A549 (cell line): ENCODE results near the gene EIF5AL1. TPM values are rescaled to one million over a fixed set of nuclear protein-coding genes. Genes with fewer than 3 reads are reported as not detected.
"Not testable (repeated sequence)": the region's sequence is repeated elsewhere in the genome, so short reads cannot be mapped to it uniquely, and the experiment has no call there.

Experiments
- ATAC-seq, 2 experiments: fragments of 200-7000 bp in 1 of 2; fragments of >200 bp in 1 of 2; cut with Nextera tagmentation in 1 of 2; cut with Tn5 transposase in 1 of 2; 3 replicates each; pipeline versions ENCODE4 v1.8.0 to v1.9.1; 2018 to 2020; ENCODE audit warnings: mild to moderate bottlenecking in 1 of 2, moderate library complexity in 1 of 2
- CTCF ChIA-PET: fragments of 300-600 bp; sonication (Branson Sonifier 250); formaldehyde crosslinking; extraction: SDS; loops from one replicate; lab custom pipeline; 2021; ENCODE audit warnings: antibody characterized with exemption, inconsistent platforms; lab: Yijun Ruan, JAX
- POLR2A ChIA-PET: fragments of 350-600 bp; formaldehyde crosslinking; extraction: SDS; loops from one replicate; lab custom pipeline; 2021; ENCODE audit warnings: antibody characterized with exemption, inconsistent platforms; lab: Yijun Ruan, JAX
- DNase-seq, 2 experiments: peaks; one replicate each; pipeline versions ENCODE4 v3.0.0 to v3.0.0-alpha.2; 2011 to 2016; ENCODE audit warnings: low read depth in 1 of 2, low spot score in 1 of 2
- FAIRE-seq: peaks from 2 replicates; lab custom pipeline; 2011; peaks lifted over from hg19 to GRCh38; lab: Jason Lieb, UNC
- H3K27ac ChIP-seq, 2 experiments: fragments of >200 bp; sonication (Bioruptor Twin); formaldehyde crosslinking; 3 replicates each; pipeline ENCODE4 v1.5.1; 2016 to 2017
- H3K4me1 ChIP-seq: fragments of >200 bp; sonication (Bioruptor Twin); formaldehyde crosslinking; 3 replicates; pipeline ENCODE4 v1.6.1; 2016
- H3K4me2 ChIP-seq: fragments of >200 bp; sonication (Bioruptor Twin); formaldehyde crosslinking; 3 replicates; pipeline ENCODE4 v1.6.1; 2016
- H3K4me3 ChIP-seq: fragments of >200 bp; sonication (Bioruptor Twin); formaldehyde crosslinking; 3 replicates; pipeline ENCODE4 v1.5.1; 2016
- H3K9me3 ChIP-seq: fragments of >200 bp; sonication (Bioruptor Twin); formaldehyde crosslinking; 3 replicates; pipeline ENCODE4 v1.6.1; 2016
- WGBS: methylation state at CpG from one replicate; pipeline ENCODE4 v1.1.6; 2017; ENCODE audit errors: missing lambda C conversion rate; 5-methylcytosine and 5-hydroxymethylcytosine counted together
- polyA plus RNA-seq, 4 experiments: library from polyadenylated mRNA; depleted of rRNA in 3 of 4; stranded (reverse); fragments of >200 nt; fragmentation: RNase III in 1 of 4; extraction: RNeasy Plus Mini Kit Qiagen cat#74134 plus additional on column Dnase treatment in 1 of 4; gene quantifications; 2 replicates in 3 of 4; 3 replicates in 1 of 4; pipeline ENCODE4 v1.2.3, GENCODE V29; 2011 to 2017

The EIF5AL1 gene
- polyA plus RNA-seq, 2 of the 4 experiments (the other 2 are of a cell fraction) = 1.7 to 5.7 TPM

DNA sequence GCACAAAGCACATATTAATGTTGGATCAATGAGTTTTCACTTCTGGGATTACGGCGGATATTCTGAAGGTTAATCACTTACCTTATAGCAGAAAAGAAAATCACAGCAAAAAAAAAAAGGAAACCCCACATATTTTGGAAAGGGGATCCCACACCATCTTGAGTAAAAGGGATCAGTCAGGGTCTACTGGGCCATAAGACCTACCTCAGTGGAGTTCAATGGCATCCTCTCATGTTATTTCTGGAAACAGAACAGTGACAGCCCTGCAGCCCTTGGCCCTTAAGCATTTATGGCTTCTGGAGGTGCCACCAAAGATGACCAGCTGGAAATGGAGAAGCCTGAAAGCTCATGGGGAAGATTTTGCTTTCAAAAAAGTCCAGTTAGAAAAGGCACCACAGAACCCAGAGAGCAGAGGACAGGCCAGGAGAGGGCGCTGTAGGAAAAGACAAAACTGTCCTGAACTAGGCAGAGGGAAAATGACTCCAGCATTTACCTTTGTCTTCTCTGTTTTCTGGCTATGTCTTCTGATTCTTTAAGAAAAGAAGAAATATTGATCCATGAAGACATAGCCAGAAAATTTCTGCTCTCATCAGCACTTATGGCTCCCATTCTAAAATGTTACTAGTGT lies 2.9 kb upstream of the EIF5AL1 start:
- H3K27ac ChIP-seq, FAIRE-seq, H3K4me2 ChIP-seq, DNase-seq, H3K4me3 ChIP-seq, POLR2A ChIA-PET, H3K4me1 ChIP-seq, H3K9me3 ChIP-seq, CTCF ChIA-PET: not testable (repeated sequence)
- ATAC-seq = peak; percentile 65 to 93; a peak in 5 of 6 replicates
- 68% methylated on average over 2 of the region's 3 CpGs for WGBS

DNA sequence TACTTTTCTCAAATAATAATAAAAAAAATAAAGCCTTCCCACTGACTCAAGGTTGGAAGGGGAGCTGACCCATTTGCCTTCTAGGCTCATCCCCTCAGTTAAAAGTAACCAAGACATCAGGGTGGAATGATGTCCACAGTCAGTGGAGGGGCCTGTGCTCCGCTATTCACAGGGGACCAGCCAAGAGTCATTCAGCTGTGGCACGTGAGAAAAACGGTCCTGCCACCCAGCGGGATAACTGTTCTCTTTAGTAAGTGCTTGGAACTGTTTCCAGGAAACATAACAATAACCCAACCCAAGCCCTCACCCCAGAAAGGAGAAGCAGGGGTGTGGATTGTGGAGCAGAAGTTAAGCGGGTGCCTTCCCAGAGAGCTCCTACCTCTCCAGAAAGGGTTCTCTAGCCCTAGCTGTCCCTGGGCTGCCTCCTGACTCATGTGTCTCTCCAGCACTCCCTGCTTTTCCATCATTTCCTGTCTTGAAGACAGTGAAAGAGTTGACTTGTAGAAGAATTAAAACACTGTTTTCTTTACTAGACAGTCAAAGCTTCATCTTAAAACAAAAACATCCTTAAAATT lies 2.3 kb upstream of the EIF5AL1 start:
- H3K4me1 ChIP-seq, POLR2A ChIA-PET, H3K4me2 ChIP-seq, H3K4me3 ChIP-seq, H3K9me3 ChIP-seq, DNase-seq, CTCF ChIA-PET, H3K27ac ChIP-seq, FAIRE-seq: not testable (repeated sequence)
- 53% methylated on average over 4 of the region's 5 CpGs for WGBS
- ATAC-seq = peak in 1 of 2 experiments; percentile 49; a peak in 3 of 6 replicates

DNA sequence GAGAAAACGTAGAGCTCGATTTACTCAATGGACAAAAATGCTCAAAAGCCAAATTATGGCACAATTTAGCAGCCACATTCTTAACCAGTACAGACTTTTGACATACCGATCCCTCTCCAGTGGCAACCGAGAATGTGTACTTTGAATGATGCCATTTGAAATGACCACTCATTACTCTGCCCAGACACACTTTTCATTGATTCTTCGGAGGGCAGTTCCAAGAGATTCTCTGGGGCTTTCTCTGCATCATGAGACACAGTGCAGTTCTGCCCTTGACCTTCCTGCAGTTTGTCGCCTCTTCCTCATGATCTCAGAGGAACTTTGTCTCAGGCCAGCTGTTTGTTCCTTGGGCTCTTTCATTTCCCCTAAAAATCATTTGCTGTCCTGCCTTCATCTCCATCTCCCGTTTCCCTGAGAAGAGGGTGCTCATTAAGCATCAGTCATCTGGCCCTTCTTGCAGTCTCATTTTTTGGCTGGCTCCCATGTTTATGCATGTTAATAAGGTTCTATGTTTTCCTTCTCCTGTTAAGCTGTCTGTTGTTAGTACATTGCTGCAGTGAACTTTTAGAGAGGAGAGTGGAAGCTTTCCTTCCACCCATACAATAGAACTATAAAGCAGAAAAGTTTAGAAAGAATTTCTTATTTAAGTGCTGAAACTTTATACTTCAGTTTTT lies 4.3 kb downstream of the EIF5AL1 start:
- DNase-seq, ATAC-seq, H3K4me3 ChIP-seq, H3K4me2 ChIP-seq, H3K4me1 ChIP-seq, POLR2A ChIA-PET, CTCF ChIA-PET, H3K27ac ChIP-seq, H3K9me3 ChIP-seq, FAIRE-seq: not testable (repeated sequence)
- 38% methylated on average over 7 of the region's 7 CpGs for WGBS

DNA sequence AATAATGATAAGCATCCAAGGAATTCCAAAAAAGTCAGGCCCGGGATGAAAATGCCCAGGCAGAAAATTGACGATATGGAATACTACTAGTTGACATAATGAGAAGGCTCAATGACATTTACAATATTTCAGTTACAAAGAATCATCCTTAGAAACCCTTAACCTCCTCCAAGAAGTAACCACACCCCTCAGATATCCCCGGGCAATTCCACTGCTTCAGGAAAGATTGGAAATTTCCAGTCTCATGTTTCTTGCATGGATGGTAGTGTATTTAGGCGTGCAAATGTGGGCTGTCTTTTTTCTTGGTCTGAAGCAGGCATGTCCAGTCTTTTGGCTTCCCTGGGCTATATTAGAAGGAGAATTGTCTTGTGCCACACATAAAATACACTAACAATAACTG lies 5.2 kb downstream of the EIF5AL1 start:
- POLR2A ChIA-PET, H3K4me2 ChIP-seq, FAIRE-seq, H3K27ac ChIP-seq, DNase-seq, H3K4me3 ChIP-seq, H3K9me3 ChIP-seq, ATAC-seq, H3K4me1 ChIP-seq, CTCF ChIA-PET: not testable (repeated sequence)
- WGBS = 7% methylated on average over 2 of the region's 4 CpGs

DNA sequence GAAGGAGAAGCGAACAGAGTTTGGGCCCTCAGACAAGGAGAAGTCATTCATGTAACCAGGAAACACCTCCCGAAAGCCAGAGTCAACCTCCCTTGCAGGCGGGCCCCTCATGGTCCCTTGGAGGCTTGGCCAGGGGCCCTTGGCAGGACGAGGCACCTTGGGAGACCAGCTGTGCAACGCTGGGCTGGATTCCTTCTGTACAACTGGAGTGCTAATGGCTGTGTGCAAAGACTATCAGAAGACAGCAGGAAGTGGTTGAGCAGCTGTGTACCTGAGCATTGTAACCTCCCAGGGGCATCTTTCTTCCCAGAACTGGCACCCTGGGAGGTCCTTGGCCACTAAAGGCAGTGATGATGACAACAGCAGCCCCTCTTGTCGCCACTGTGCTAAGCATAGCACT lies 9.4 kb downstream of the EIF5AL1 start:
- H3K27ac ChIP-seq, CTCF ChIA-PET, ATAC-seq, H3K4me1 ChIP-seq, POLR2A ChIA-PET, H3K4me3 ChIP-seq, DNase-seq, H3K9me3 ChIP-seq, H3K4me2 ChIP-seq, FAIRE-seq: not testable (repeated sequence)
- WGBS = 13% methylated on average over 6 of the region's 6 CpGs

DNA sequence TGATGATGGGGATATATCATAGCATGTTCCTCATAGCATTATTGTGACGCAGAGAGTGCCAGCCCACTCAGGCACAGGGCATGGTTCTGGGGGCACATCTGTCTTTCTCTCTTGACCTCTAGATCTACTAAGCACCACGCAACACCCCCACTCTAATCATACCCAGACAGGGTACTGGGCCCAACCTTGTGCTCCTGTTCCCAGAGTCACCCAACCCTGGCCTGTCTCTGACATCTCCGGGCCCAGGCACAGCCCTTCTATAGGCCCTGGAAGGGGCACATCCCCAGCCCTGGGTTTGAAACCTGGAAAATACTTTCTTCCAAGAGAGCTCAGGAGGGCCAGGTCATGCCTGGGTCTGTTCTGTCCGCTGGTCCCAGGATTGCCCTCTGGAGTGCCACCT lies 10.1 kb downstream of the EIF5AL1 start:
- H3K9me3 ChIP-seq, FAIRE-seq, DNase-seq, H3K4me1 ChIP-seq, H3K4me2 ChIP-seq, H3K4me3 ChIP-seq, CTCF ChIA-PET, H3K27ac ChIP-seq, POLR2A ChIA-PET: not testable (repeated sequence)
- ATAC-seq = peak in 1 of 2 experiments; percentile 7; a peak in 1 of 6 replicates
- 79% methylated on average over 2 of the region's 4 CpGs for WGBS

DNA sequence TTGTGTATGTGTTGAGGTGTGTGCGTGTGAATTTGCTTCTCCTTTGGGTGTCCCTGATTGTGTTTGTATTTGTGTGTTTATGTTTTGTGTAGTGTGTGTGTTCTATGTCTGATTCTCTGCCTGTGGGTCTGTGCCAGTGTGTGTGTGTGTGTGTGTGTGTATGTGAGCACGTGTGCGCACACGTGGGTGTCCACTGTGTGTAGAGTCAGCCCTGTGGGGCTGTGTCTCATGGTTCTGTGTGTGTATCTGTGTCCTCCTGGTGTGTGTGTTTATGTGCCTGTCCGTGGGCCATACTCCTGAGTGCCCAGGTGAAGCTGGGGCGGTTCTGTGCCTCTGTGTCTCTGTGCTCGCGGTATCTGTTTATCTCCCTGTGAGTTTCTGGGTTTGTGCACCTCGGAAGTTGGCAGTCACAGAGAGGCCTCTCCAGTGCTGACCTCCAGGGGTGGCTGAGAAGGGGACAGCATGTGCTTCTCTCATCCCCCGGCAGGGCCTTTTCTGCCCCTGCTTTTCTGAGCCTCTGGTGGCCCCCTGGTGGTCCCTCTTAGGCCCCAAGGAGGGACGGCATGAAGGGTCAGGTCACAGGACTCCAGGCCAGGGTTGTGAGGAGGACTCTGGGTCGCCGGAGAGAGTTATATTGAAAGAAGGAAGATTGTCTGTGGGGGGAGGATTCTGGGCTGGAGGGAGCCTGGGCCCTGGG lies 11.0 kb downstream of the EIF5AL1 start:
- H3K4me2 ChIP-seq, H3K27ac ChIP-seq, FAIRE-seq, H3K9me3 ChIP-seq, POLR2A ChIA-PET, CTCF ChIA-PET, H3K4me1 ChIP-seq, H3K4me3 ChIP-seq, DNase-seq: not testable (repeated sequence)
- 52% methylated on average over 6 of the region's 13 CpGs for WGBS
- ATAC-seq = peak; percentile 57 to 70; a peak in 5 of 6 replicates

DNA sequence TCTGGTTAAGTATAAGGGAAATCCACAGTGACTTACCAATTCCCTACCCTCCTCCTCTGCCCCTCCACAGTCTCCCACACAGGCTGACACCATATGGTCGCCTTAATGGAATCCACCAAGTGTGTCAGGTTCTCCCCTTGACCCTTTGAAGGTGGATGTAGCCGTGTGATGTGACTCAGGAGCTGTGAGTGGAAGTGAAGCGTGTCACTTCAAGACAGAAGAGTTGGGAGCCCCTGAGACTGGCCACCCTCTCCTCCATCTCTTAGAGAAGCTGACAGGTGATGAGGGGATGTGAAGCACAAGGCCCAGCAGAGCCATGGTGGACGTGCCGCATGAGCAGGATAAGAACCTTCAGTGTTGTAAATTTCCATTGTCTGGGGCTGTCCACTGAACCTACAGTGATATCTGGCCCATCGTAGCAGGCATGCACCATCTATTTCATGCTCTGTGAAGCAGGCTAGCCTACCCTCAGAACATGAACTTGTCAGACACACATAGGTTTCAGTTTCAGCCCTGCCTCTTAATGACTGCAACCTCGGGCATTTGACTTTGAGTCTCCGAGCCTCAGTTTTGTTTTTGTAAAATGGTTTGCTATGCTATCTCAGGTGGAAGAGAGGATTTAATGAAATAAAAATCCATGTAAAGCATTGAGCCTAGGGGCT lies 12.8 kb downstream of the EIF5AL1 start:
- H3K9me3 ChIP-seq, POLR2A ChIA-PET, FAIRE-seq, H3K27ac ChIP-seq, H3K4me2 ChIP-seq, ATAC-seq, H3K4me1 ChIP-seq, H3K4me3 ChIP-seq, DNase-seq: not testable (repeated sequence)
- WGBS = no CpG with 5 or more reads among the region's 8 CpGs
- CTCF ChIA-PET = interaction anchor here (1.0 kb wide), 1 partner anchor 12 kb away, joined by 3 read pairs; no protein-coding TSS in a partner anchor

DNA sequence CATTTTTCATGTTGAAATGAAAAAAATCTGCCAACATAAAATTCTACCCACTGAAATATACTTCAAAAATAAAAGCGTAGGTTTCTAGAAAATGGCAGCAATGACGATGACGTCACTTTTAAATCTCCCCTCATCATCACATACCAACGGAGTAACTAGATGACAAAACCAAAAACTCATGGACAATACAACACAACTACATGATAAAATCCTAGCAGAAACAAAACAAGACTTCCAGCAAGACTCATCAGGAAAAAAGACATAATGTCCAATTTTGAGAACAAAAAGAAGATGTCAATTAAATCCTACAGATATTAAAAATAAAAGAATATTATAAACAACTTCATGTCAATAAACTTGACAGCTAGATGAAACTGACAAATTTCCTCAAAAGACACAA lies 15.9 kb downstream of the EIF5AL1 start:
- FAIRE-seq, POLR2A ChIA-PET, H3K27ac ChIP-seq, DNase-seq, ATAC-seq, H3K4me3 ChIP-seq, H3K9me3 ChIP-seq, CTCF ChIA-PET, H3K4me1 ChIP-seq, H3K4me2 ChIP-seq: not testable (repeated sequence)
- WGBS = 77% methylated on average over 4 of the region's 4 CpGs

DNA sequence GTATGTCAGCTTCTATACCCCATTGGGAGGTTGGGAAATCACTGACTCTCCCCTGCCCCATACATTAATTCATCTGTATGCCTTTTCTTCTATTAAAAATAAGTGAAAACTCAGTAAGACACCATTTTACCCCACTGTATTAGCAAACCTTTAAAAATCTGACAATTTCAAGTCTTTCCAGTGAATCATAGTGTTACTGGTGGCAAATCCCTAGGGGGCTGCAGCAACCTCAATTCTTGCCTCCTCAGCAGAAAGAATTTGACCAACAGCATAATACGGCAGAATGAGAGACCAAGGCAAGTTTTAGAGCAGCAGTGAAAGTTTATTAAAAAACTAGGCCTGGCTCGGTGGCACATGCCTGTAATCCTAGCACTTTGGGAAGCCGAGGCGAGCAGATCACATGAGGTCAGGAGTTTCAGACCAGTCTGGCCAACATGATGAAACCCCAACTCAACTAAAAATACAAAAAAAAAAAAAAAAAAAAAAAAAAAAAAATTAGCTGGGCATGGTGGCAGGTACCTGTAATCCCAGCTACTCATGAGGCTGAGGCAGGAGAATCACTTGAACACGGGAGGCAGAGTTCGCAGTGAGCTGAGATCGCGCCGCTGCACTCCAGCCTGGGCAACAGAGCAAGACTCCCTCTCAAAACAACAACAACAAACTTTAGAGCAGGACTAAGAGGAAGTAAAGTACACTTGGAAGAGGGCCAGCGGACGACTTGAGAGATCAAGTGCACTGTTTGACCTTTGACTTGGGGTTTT lies 21.0 kb downstream of the EIF5AL1 start:
- DNase-seq, FAIRE-seq, POLR2A ChIA-PET: not testable (repeated sequence)

More for the DNA sequence above, 21.0 kb downstream of the EIF5AL1 start:
- ATAC-seq, H3K4me2 ChIP-seq, H3K27ac ChIP-seq, H3K4me1 ChIP-seq, H3K9me3 ChIP-seq, H3K4me3 ChIP-seq: not testable (repeated sequence)
- CTCF ChIA-PET = interaction anchor here (0.6 kb wide), 1 partner anchor 1093 kb away, joined by 5 read pairs; no protein-coding TSS in a partner anchor
- 79% methylated on average over 11 of the region's 11 CpGs for WGBS
